GM23338 (cell line): ENCODE results near the gene TMA7B. TPM values are rescaled to one million over a fixed set of nuclear protein-coding genes. Genes with fewer than 3 reads are reported as not detected.
A peak's percentile ranks its signal among the peaks of the same experiment; 100 is the strongest.

Source experiments
- ATAC-seq: fragments of 200-7000 bp; cut with Tn5 transposase; 3 replicates; pipeline ENCODE4 v1.9.1; 2020
- DNase-seq: peaks from one replicate; pipeline ENCODE4 v3.0.0-alpha.2; 2015; ENCODE audit warnings: low spot score
- H2AFZ ChIP-seq: fragments of 200-600 bp; sonication (generic); 2 replicates; pipeline ENCODE4 v1.8.0; 2016; ENCODE audit warnings: antibody characterized with exemption, mild to moderate bottlenecking, moderate library complexity
- H3F3A ChIP-seq: fragments of 200-600 bp; sonication (generic); replicated peaks from 2 replicates; pipeline ENCODE4 v1.8.0; 2017; ENCODE audit warnings: antibody characterized with exemption, mixed run types, low read depth
- H3K27ac ChIP-seq: fragments of 200-600 bp; sonication (generic); 2 replicates; pipeline ENCODE4 v1.6.1; 2016; ENCODE audit warnings: low read depth
- H3K27me3 ChIP-seq: fragments of 200-600 bp; sonication (generic); 2 replicates; pipeline ENCODE4 v1.8.0; 2016; ENCODE audit warnings: mild to moderate bottlenecking, mixed run types, moderate library complexity; ENCODE audit not compliant: insufficient read depth
- H3K36me3 ChIP-seq: fragments of 200-600 bp; sonication (generic); 2 replicates; pipeline ENCODE4 v1.8.0; 2016; ENCODE audit warnings: mild to moderate bottlenecking; ENCODE audit not compliant: insufficient read depth
- H3K4me1 ChIP-seq: fragments of 200-600 bp; sonication (generic); 2 replicates; pipeline ENCODE4 v1.8.0; 2016; ENCODE audit warnings: mild to moderate bottlenecking, moderate library complexity; ENCODE audit not compliant: insufficient read depth
- H3K4me2 ChIP-seq: fragments of 200-600 bp; sonication (generic); 2 replicates; pipeline ENCODE4 v1.7.1; 2017; ENCODE audit warnings: mixed run types
- H3K4me3 ChIP-seq: fragments of 200-600 bp; sonication (generic); 2 replicates; pipeline ENCODE4 v1.6.1; 2016; ENCODE audit warnings: mixed run types
- H3K79me2 ChIP-seq: fragments of 200-600 bp; sonication (generic); replicated peaks from 2 replicates; pipeline ENCODE4 v1.8.0; 2017; ENCODE audit warnings: mild to moderate bottlenecking; ENCODE audit not compliant: insufficient read depth
- H3K9me2 ChIP-seq: fragments of 200-600 bp; sonication (generic); 2 replicates; pipeline ENCODE4 v1.8.0; 2017; ENCODE audit not compliant: insufficient read depth
- H4K20me1 ChIP-seq: fragments of 200-600 bp; sonication (generic); replicated peaks from 2 replicates; pipeline ENCODE4 v1.8.0; 2017; ENCODE audit warnings: mild to moderate bottlenecking; ENCODE audit not compliant: insufficient read depth
- H3K27ac Mint-ChIP-seq: 2 replicates; pipeline ENCODE4 v1.8.0; 2020; ENCODE audit warnings: inconsistent platforms, mild to moderate bottlenecking, moderate library complexity, mixed read lengths
- H3K27me3 Mint-ChIP-seq: 3 replicates; pipeline ENCODE4 v1.8.0; 2022; ENCODE audit warnings: low read depth, mild to moderate bottlenecking, moderate library complexity, mixed read lengths, inconsistent platforms; ENCODE audit not compliant: insufficient read depth, poor library complexity
- H3K36me3 Mint-ChIP-seq: 3 replicates; pipeline ENCODE4 v1.8.0; 2021; ENCODE audit warnings: low read depth, mild to moderate bottlenecking, inconsistent platforms, moderate library complexity, mixed read lengths
- H3K4me1 Mint-ChIP-seq: 3 replicates; pipeline ENCODE4 v1.8.0; 2020; ENCODE audit warnings: mild to moderate bottlenecking, inconsistent platforms, mixed read lengths
- H3K4me3 Mint-ChIP-seq: 3 replicates; pipeline ENCODE4 v1.8.0; 2021; ENCODE audit warnings: moderate library complexity, mild to moderate bottlenecking, inconsistent platforms, mixed read lengths
- H3K9me3 Mint-ChIP-seq: 3 replicates; pipeline ENCODE4 v1.8.0; 2020; ENCODE audit warnings: moderate library complexity, mild to moderate bottlenecking, inconsistent platforms, mixed read lengths
- CREB1 ChIP-seq: fragments of 250-450 bp; sonication (Bioruptor Pico); IDR thresholded peaks from 2 replicates; pipeline ENCODE4 v1.5.0; 2020; ENCODE audit warnings: low read depth, mild to moderate bottlenecking, moderate library complexity
- CTCF ChIP-seq, 2 experiments: fragments of 200-600 bp in 1 of 2; sonication (generic) in 1 of 2; conservative IDR thresholded peaks; 2 replicates each; pipeline versions ENCODE4 v1.5.1 to v1.6.1; 2016 to 2017; ENCODE audit warnings: antibody characterized with exemption in 2 of 2, low read depth in 2 of 2, mild to moderate bottlenecking in 2 of 2, moderate library complexity in 1 of 2
- EZH2 ChIP-seq: fragments of 200-600 bp; sonication (generic); IDR thresholded peaks from one replicate; pipeline ENCODE4 v1.8.0; 2017; ENCODE audit warnings: antibody characterized with exemption, mild to moderate bottlenecking, low read depth; ENCODE audit not compliant: unreplicated experiment
- EZH2phosphoT487 ChIP-seq: fragments of 200-600 bp; sonication (generic); IDR thresholded peaks from one replicate; pipeline ENCODE4 v1.8.1; 2018; ENCODE audit warnings: antibody characterized with exemption; ENCODE audit not compliant: unreplicated experiment
- JUNB ChIP-seq: IDR thresholded peaks from one replicate; pipeline ENCODE4 v1.6.1; 2016; ENCODE audit warnings: antibody characterized with exemption; ENCODE audit not compliant: unreplicated experiment
- NANOG ChIP-seq: IDR thresholded peaks from 2 replicates; pipeline ENCODE4 v1.6.1; 2016; ENCODE audit warnings: antibody characterized with exemption, borderline replicate concordance
- POLR2AphosphoS5 ChIP-seq: IDR thresholded peaks from 2 replicates; pipeline ENCODE4 v1.6.1; 2016; ENCODE audit warnings: antibody characterized with exemption, low read depth
- REST ChIP-seq: IDR thresholded peaks from one replicate; pipeline ENCODE4 v1.6.1; 2018; ENCODE audit warnings: antibody characterized with exemption; ENCODE audit not compliant: unreplicated experiment
- STAT1 ChIP-seq: IDR thresholded peaks from one replicate; pipeline ENCODE4 v1.6.1; 2016; ENCODE audit warnings: antibody characterized with exemption; ENCODE audit not compliant: unreplicated experiment
- ZNF114 ChIP-seq: fragments of 250-450 bp; sonication (Bioruptor Pico); IDR thresholded peaks from 2 replicates; pipeline ENCODE4 v1.5.0; 2020; ENCODE audit warnings: mild to moderate bottlenecking, moderate library complexity
- ZNF331 ChIP-seq: fragments of 250-450 bp; sonication (Bioruptor Pico); IDR thresholded peaks from 2 replicates; pipeline ENCODE4 v1.5.0; 2020; ENCODE audit warnings: low read depth, mild to moderate bottlenecking, moderate library complexity
- ZNF462 ChIP-seq: fragments of 250-450 bp; sonication (Bioruptor Pico); IDR thresholded peaks from 2 replicates; pipeline ENCODE4 v1.5.0; 2020; ENCODE audit warnings: mild to moderate bottlenecking, moderate library complexity
- polyA plus RNA-seq: library from polyadenylated mRNA; unstranded; fragments of >200 nt; fragmentation: Nextera tagmentation; extraction: Ambion mirVana; gene quantifications from 2 replicates; pipeline ENCODE4 v1.2.1, GENCODE V29; 2016
- total RNA-seq: library from RNA; depleted of rRNA; stranded (reverse); fragments of >200 nt; shearing (Covaris generic); gene quantifications from 2 replicates; pipeline ENCODE4 v1.2.3, GENCODE V29; 2014
- TF ChIP-seq, protein P1 (sequence below): IDR thresholded peaks from 2 replicates; pipeline ENCODE4 v1.6.1; 2016; ENCODE audit warnings: antibody characterized with exemption

The TMA7B gene
- total and polyA plus RNA-seq, 2 experiments from 2014 or later, result not detected

DNA sequence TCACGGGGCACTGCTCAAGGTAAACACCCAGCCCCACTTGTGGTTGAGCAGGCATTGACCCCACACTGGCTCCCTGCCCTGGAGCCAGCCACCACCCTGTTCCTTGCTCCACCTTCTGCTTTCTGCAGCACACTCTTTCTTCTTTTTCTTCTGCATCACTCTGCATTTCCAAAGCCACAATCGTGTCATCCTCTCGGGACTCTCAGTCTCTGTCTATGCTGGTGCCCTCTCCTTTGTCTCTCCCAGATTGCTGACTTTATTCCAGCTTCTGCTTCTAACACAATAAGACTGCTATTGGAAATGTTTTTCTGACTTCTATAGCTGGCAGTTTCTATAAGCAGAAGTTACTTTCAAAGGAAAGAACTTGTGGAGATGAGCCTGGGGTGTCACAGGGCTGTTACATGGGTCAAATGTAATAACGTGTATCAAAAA lies 44.9 kb upstream of the TMA7B start:
- H3K9me2 ChIP-seq, result no peaks in the 10 kb centered on the region
- TF ChIP-seq CREB1 (CRISPR knock-in tag) (no peak), CTCF (conservative IDR thresholded peaks at IDR 0.05; ENCODE audit: low read depth in 2 of 2) (no peak), REST (no peak), POLR2AphosphoS5 (no peak), ZNF114 (no peak), EZH2phosphoT487 (no peak), EZH2 (no peak), STAT1 (no peak), ZNF462 (no peak), NANOG (no peak), ZNF331 (CRISPR knock-in tag) (no peak), JUNB (no peak)
- TF ChIP-seq, protein P1, sequence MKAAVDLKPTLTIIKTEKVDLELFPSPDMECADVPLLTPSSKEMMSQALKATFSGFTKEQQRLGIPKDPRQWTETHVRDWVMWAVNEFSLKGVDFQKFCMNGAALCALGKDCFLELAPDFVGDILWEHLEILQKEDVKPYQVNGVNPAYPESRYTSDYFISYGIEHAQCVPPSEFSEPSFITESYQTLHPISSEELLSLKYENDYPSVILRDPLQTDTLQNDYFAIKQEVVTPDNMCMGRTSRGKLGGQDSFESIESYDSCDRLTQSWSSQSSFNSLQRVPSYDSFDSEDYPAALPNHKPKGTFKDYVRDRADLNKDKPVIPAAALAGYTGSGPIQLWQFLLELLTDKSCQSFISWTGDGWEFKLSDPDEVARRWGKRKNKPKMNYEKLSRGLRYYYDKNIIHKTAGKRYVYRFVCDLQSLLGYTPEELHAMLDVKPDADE, result no peak
- ATAC-seq, result peak; percentile 78
- Mint-ChIP-seq H3K4me3 (no peak overlapping the region), H3K27me3 (peaks cover 4% of the 10 kb centered on the region), H3K36me3 (no peaks in the 10 kb centered on the region), H3K4me1 (peaks cover 22% of the 10 kb centered on the region), H3K27ac (no peak overlapping the region), H3K9me3 (no peaks in the 10 kb centered on the region)
- no peaks in the 10 kb centered on the region for H3F3A ChIP-seq
- DNase-seq, result no peak
- H3K36me3 ChIP-seq, result no peaks in the 10 kb centered on the region
- H3K27me3 ChIP-seq, result no peaks in the 10 kb centered on the region
- H3K4me3 ChIP-seq, result no peak overlapping the region
- no peaks in the 10 kb centered on the region for H3K79me2 ChIP-seq
- H3K4me2 ChIP-seq, result peak overlapping the region; percentile 66
- H4K20me1 ChIP-seq, result no peaks in the 10 kb centered on the region
- H3K4me1 ChIP-seq, result peaks cover 16% of the 10 kb centered on the region
- 0 out of 2 replicates have a peak overlapping the region, but pooled peaks have one; percentile 38 for H2AFZ ChIP-seq
- no peak overlapping the region for H3K27ac ChIP-seq
